GM23248 (cell line): ENCODE data around the gene OR52W1. TPM values are rescaled to one million over a fixed set of nuclear protein-coding genes. Genes with fewer than 3 reads are reported as not detected.

ENCODE experiments used
- DNase-seq: peaks from one replicate; pipeline ENCODE4 v3.0.0-alpha.2; 2015
- H2AFZ ChIP-seq: fragments of 200-600 bp; sonication (generic); 2 replicates; pipeline ENCODE4 v1.6.1; 2016; ENCODE audit warnings: antibody characterized with exemption
- H3F3A ChIP-seq: fragments of 200-600 bp; sonication (generic); 2 replicates; pipeline ENCODE4 v1.6.1; 2016; ENCODE audit warnings: mild to moderate bottlenecking, antibody characterized with exemption, mixed run types; ENCODE audit not compliant: insufficient read depth
- H3K27ac ChIP-seq: fragments of 200-600 bp; sonication (generic); 2 replicates; pipeline ENCODE4 v1.5.1; 2016; ENCODE audit warnings: mild to moderate bottlenecking
- H3K27me3 ChIP-seq: fragments of 200-600 bp; sonication (generic); replicated peaks from 2 replicates; pipeline ENCODE4 v1.6.1; 2016; ENCODE audit warnings: mild to moderate bottlenecking; ENCODE audit not compliant: insufficient read depth
- H3K36me3 ChIP-seq: fragments of 200-600 bp; sonication (generic); 2 replicates; pipeline ENCODE4 v1.6.1; 2016; ENCODE audit warnings: low read depth, mild to moderate bottlenecking
- H3K4me1 ChIP-seq: fragments of 200-600 bp; sonication (generic); 2 replicates; pipeline ENCODE4 v1.6.1; 2016; ENCODE audit warnings: mild to moderate bottlenecking; ENCODE audit not compliant: insufficient read depth
- H3K4me2 ChIP-seq: fragments of 200-600 bp; sonication (generic); one replicate; pipeline ENCODE4 v1.6.1; 2016; ENCODE audit warnings: mild to moderate bottlenecking; ENCODE audit not compliant: unreplicated experiment
- H3K4me3 ChIP-seq: fragments of 200-600 bp; sonication (generic); 2 replicates; pipeline ENCODE4 v1.5.1; 2016; ENCODE audit warnings: mild to moderate bottlenecking
- H3K79me2 ChIP-seq: fragments of 200-600 bp; sonication (generic); 2 replicates; pipeline ENCODE4 v1.6.1; 2016; ENCODE audit warnings: mild to moderate bottlenecking; ENCODE audit not compliant: insufficient read depth
- H3K9ac ChIP-seq: fragments of 200-600 bp; sonication (generic); 2 replicates; pipeline ENCODE4 v1.6.1; 2016; ENCODE audit warnings: mild to moderate bottlenecking
- H3K9me2 ChIP-seq: fragments of 200-600 bp; sonication (generic); 2 replicates; pipeline ENCODE4 v1.6.1; 2016; ENCODE audit warnings: mixed run types, mild to moderate bottlenecking, moderate library complexity; ENCODE audit not compliant: insufficient read depth
- H3K9me3 ChIP-seq: fragments of 200-600 bp; sonication (generic); one replicate; pipeline ENCODE4 v1.6.1; 2017; ENCODE audit warnings: low read depth
- H4K20me1 ChIP-seq: fragments of 200-600 bp; sonication (generic); 2 replicates; pipeline ENCODE4 v1.6.0; 2016; ENCODE audit not compliant: insufficient read depth
- EZH2 ChIP-seq: fragments of 200-600 bp; sonication (generic); IDR thresholded peaks from 2 replicates; pipeline ENCODE4 v1.6.1; 2018; ENCODE audit warnings: antibody characterized with exemption, mild to moderate bottlenecking; ENCODE audit not compliant: insufficient read depth, poor library complexity, severe bottlenecking
- EZH2phosphoT487 ChIP-seq: fragments of 200-600 bp; sonication (generic); IDR thresholded peaks from 2 replicates; pipeline ENCODE4 v1.6.1; 2018; ENCODE audit warnings: antibody characterized with exemption, moderate library complexity, mild to moderate bottlenecking, low read depth; ENCODE audit not compliant: insufficient read depth
- WGBS, 2 experiments: methylation state at CpG; one replicate each; pipeline ENCODE4 v1.1.6; 2015 to 2017; ENCODE audit warnings: low lambda C conversion rate in 2 of 2, low coverage in 1 of 2; ENCODE audit errors: missing lambda C conversion rate in 2 of 2; 5-methylcytosine and 5-hydroxymethylcytosine counted together
- in situ Hi-C: fragments of 300-500 bp; cut with MboI; formaldehyde crosslinking; loops from 2 replicates; pipeline ENCODE4 v1.15.0; 2020
- polyA plus RNA-seq: library from polyadenylated mRNA; unstranded; fragments of >200 nt; fragmentation: Nextera tagmentation; extraction: Ambion mirVana; gene quantifications from 2 replicates; pipeline ENCODE4 v1.2.1, GENCODE V29; 2016
- total RNA-seq: library from RNA; depleted of rRNA; stranded (reverse); fragments of >200 nt; shearing (Covaris generic); gene quantifications from 2 replicates; pipeline ENCODE4 v1.2.3, GENCODE V29; 2014

OR52W1 gene
- total and polyA plus RNA-seq, 2 experiments from 2014 or later, result not detected

- Histone ChIP-seq H3K27ac (no peak overlapping the region), H2AFZ (no peak overlapping the region), H4K20me1 (no peaks in the 10 kb centered on the region), H3K27me3 (no peaks in the 10 kb centered on the region), H3F3A (no peaks in the 10 kb centered on the region), H3K36me3 (peaks cover 19% of the 10 kb centered on the region), H3K4me2 (no peak overlapping the region), H3K79me2 (no peaks in the 10 kb centered on the region), H3K9ac (no peak overlapping the region), H3K9me3 (no peaks in the 10 kb centered on the region), H3K9me2 (no peaks in the 10 kb centered on the region), H3K4me1 (0 out of 2 replicates have a peak, but pooled peaks cover 4% of the 10 kb centered on the region), H3K4me3 (no peak overlapping the region)
- WGBS, 2 experiments, result 93 to 98% methylated on average over 12 of the region's 12 CpGs
- TF ChIP-seq EZH2phosphoT487 (no peak), EZH2 (no peak)
- no peak for DNase-seq
- in situ Hi-C loops, result no loop called here
These were observed 10.8 kb downstream of the OR52W1 start for GRCh38 chr11:6209801-6210200.

DNA sequence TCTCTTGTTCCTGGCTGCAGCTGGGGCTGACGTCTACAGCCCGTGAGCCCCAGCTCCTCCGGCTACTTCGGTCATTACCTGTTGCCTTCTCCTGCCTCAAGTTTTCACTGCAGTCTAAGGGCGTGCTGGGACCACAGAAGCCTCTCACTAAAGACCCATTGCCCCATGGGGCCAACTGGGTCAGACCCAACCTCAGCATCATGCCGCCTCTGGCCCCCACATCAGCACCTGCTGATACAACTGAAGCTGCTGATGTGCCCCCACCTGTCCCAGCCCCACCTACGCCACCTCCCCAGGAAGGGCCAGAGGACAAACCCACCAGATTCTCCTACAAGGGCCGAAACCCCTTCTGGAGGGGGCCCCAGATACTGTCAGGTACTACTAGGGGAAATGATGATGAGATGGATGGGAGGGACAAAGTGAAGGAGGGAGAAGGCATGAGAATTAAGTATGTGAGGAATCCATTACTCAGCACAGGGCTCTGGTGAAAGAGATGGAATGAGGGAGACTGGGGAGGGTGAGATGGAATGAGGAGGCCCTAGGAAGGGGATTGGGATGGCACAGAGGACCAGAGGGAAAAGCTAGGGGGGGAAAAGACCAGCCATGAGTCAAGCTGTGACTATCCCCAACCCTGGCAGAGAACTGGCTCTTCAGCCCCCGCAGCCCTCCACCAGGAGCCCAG is 11.4 kb downstream of the OR52W1 start:
- Histone ChIP-seq H3K36me3 (peaks cover 25% of the 10 kb centered on the region), H4K20me1 (no peaks in the 10 kb centered on the region), H3K79me2 (no peaks in the 10 kb centered on the region), H3K27ac (no peak overlapping the region), H3F3A (no peaks in the 10 kb centered on the region), H3K4me1 (0 out of 2 replicates have a peak, but pooled peaks cover 4% of the 10 kb centered on the region), H3K9me3 (no peaks in the 10 kb centered on the region), H3K4me2 (no peak overlapping the region), H3K9ac (no peak overlapping the region), H3K27me3 (no peaks in the 10 kb centered on the region), H3K4me3 (no peak overlapping the region), H2AFZ (no peak overlapping the region), H3K9me2 (no peaks in the 10 kb centered on the region)
- DNase-seq, result peak; percentile 45
- TF ChIP-seq EZH2phosphoT487, result no peak
- TF ChIP-seq EZH2, result no peak
- in situ Hi-C loops, result no loop called here
- 95 to 99% methylated on average over 9 of the region's 9 CpGs for WGBS, 2 experiments

DNA sequence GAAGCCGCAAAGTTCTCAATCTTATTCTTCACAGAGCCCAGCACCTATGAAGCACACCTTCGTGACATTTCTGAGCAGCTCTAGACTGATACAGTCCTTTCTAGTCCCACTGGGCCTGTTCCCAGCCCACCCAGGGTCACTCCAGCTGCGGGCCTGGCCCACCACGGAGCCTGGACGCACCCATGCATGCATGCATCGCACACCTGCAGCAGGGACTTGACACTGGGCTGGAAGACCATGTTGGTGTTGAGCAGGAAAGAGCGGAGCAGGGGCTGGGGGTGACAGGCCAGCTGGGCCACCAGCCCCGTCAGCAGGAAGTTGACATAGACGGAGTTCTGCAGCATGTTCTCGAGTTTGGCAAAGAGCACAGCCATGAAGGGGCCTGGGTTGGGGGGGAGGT is 15.5 kb downstream of the OR52W1 start:
- Histone ChIP-seq H3F3A (peaks cover 12% of the 10 kb centered on the region), H3K27me3 (no peaks in the 10 kb centered on the region), H3K36me3 (peaks cover 40% of the 10 kb centered on the region), H2AFZ (no peak overlapping the region), H3K9me3 (no peaks in the 10 kb centered on the region), H3K9me2 (no peaks in the 10 kb centered on the region), H3K27ac (no peak overlapping the region), H3K79me2 (no peaks in the 10 kb centered on the region), H3K4me1 (peaks cover 14% of the 10 kb centered on the region), H4K20me1 (no peaks in the 10 kb centered on the region), H3K4me3 (no peak overlapping the region), H3K9ac (no peak overlapping the region), H3K4me2 (no peak overlapping the region)
- in situ Hi-C loops, result no loop called here
- WGBS, 2 experiments, result 89 to 92% methylated on average over 10 of the region's 10 CpGs
- no peak for DNase-seq
- TF ChIP-seq EZH2phosphoT487 (no peak), EZH2 (no peak)

- no peak for DNase-seq
- peaks cover 16% of the 10 kb centered on the region for H3K4me1 ChIP-seq
- H3F3A ChIP-seq, result peaks cover 29% of the 10 kb centered on the region
- no peak overlapping the region for H3K4me2 ChIP-seq
- H3K4me3 ChIP-seq, result no peak overlapping the region
- peaks cover 12% of the 10 kb centered on the region; the same call in 1 of the 2 replicates for H3K79me2 ChIP-seq
- WGBS, 2 experiments, result 81 to 86% methylated on average over 4 of the region's 4 CpGs
- no peak overlapping the region for H3K27ac ChIP-seq
- peaks cover 44% of the 10 kb centered on the region for H3K36me3 ChIP-seq
- in situ Hi-C loops, result no loop called here
- H4K20me1 ChIP-seq, result no peaks in the 10 kb centered on the region
- H3K9me2 ChIP-seq, result no peaks in the 10 kb centered on the region
- TF ChIP-seq EZH2 (no peak), EZH2phosphoT487 (no peak)
- H3K9me3 ChIP-seq, result no peaks in the 10 kb centered on the region
- H3K27me3 ChIP-seq, result no peaks in the 10 kb centered on the region
- H3K9ac ChIP-seq, result no peak overlapping the region
- H2AFZ ChIP-seq, result no peak overlapping the region
These were observed 17.5 kb downstream of the OR52W1 start for GRCh38 chr11:6216501-6216900.
